DND-41 (cell line): ENCODE data around the gene CCDC14.

Source experiments
- EZH2 ChIP-seq: IDR thresholded peaks from 3 replicates; pipeline ENCODE4 v1.6.1; 2012; ENCODE audit warnings: borderline replicate concordance, low read depth, mild to moderate bottlenecking, moderate library complexity, low read length, inconsistent platforms; ENCODE audit not compliant: severe bottlenecking
- TF ChIP-seq, protein P1 (sequence below): IDR thresholded peaks from 2 replicates; pipeline ENCODE4 v1.5.1; 2012; ENCODE audit warnings: borderline replicate concordance, low read length, moderate library complexity, mild to moderate bottlenecking; ENCODE audit not compliant: poor library complexity, severe bottlenecking; ENCODE audit errors: extremely low read depth

DNA sequence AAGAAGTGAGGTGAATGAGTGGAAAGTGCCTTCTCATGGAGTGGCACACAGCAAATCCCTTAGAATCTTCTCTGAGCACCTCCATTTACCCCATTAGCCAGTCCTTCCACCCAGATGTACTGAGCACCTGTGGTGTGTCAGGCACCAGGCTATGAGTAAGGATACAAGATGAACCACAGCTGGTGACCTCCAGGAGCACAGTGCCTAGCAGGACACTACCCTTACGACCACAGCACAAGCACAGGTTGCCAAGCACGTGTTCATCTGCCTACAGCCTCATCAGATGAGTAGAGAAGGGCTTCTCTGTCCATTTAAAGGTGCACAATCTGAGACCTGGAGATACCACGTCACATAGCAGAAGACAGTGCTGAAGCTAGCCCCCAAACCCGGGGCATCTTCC is 83.1 kb downstream of the CCDC14 start:
- TF ChIP-seq, protein P1, sequence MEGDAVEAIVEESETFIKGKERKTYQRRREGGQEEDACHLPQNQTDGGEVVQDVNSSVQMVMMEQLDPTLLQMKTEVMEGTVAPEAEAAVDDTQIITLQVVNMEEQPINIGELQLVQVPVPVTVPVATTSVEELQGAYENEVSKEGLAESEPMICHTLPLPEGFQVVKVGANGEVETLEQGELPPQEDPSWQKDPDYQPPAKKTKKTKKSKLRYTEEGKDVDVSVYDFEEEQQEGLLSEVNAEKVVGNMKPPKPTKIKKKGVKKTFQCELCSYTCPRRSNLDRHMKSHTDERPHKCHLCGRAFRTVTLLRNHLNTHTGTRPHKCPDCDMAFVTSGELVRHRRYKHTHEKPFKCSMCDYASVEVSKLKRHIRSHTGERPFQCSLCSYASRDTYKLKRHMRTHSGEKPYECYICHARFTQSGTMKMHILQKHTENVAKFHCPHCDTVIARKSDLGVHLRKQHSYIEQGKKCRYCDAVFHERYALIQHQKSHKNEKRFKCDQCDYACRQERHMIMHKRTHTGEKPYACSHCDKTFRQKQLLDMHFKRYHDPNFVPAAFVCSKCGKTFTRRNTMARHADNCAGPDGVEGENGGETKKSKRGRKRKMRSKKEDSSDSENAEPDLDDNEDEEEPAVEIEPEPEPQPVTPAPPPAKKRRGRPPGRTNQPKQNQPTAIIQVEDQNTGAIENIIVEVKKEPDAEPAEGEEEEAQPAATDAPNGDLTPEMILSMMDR = no peak
- no peak for TF ChIP-seq EZH2
